Muscle layer of duodenum (tissue), 2 donors: ENCODE results near the gene LRTM2.

Experiments
- H3K27ac ChIP-seq: one replicate; pipeline ENCODE4 v1.7.0; 2013; ENCODE audit warnings: mild to moderate bottlenecking, low read length
- H3K27me3 ChIP-seq: one replicate; pipeline ENCODE4 v1.7.0; 2013; ENCODE audit warnings: low read depth, mild to moderate bottlenecking, control low read depth, low read length
- H3K36me3 ChIP-seq, 2 donors: one replicate each; pipeline ENCODE4 v1.7.0; 2013; ENCODE audit warnings: low read length in 2 of 2, control low read depth in 1 of 2, mild to moderate bottlenecking in 1 of 2; ENCODE audit not compliant: insufficient read depth in 2 of 2, control insufficient read depth in 1 of 2
- H3K4me1 ChIP-seq, 2 donors: one replicate each; pipeline ENCODE4 v1.7.0; 2013; ENCODE audit warnings: low read length in 2 of 2, mild to moderate bottlenecking in 2 of 2, control low read depth in 1 of 2, moderate library complexity in 1 of 2; ENCODE audit not compliant: insufficient read depth in 2 of 2, control insufficient read depth in 1 of 2
- H3K4me3 ChIP-seq, 2 donors: one replicate each; pipeline ENCODE4 v1.7.0; 2013; ENCODE audit warnings: low read length in 2 of 2, low read depth in 1 of 2, mild to moderate bottlenecking in 1 of 2
- H3K9me3 ChIP-seq, 2 donors: one replicate each; pipeline ENCODE4 v1.7.0; 2013; ENCODE audit warnings: low read length in 2 of 2, control low read depth in 1 of 2, mild to moderate bottlenecking in 1 of 2; ENCODE audit not compliant: control insufficient read depth in 1 of 2
- donor health status: healthy.

Gene LRTM2

GRCh38 chr12:1834186-1834925 is 14.0 kb downstream of the LRTM2 start:
- Histone ChIP-seq H3K27ac (no peak overlapping the region), H3K4me1 (peaks cover 0 to 6% of the 10 kb centered on the region in 2 donors), H3K36me3 (no peaks in the 10 kb centered on the region), H3K9me3 (no peaks in the 10 kb centered on the region), H3K4me3 (no peak overlapping the region), H3K27me3 (no peaks in the 10 kb centered on the region)

GRCh38 chr12:1835211-1836131 is 15.1 kb downstream of the LRTM2 start:
- Histone ChIP-seq H3K4me3 (no peak overlapping the region), H3K4me1 (peaks cover 0 to 6% of the 10 kb centered on the region in 2 donors), H3K9me3 (no peaks in the 10 kb centered on the region), H3K27ac (no peak overlapping the region), H3K36me3 (no peaks in the 10 kb centered on the region), H3K27me3 (no peaks in the 10 kb centered on the region)

DNA sequence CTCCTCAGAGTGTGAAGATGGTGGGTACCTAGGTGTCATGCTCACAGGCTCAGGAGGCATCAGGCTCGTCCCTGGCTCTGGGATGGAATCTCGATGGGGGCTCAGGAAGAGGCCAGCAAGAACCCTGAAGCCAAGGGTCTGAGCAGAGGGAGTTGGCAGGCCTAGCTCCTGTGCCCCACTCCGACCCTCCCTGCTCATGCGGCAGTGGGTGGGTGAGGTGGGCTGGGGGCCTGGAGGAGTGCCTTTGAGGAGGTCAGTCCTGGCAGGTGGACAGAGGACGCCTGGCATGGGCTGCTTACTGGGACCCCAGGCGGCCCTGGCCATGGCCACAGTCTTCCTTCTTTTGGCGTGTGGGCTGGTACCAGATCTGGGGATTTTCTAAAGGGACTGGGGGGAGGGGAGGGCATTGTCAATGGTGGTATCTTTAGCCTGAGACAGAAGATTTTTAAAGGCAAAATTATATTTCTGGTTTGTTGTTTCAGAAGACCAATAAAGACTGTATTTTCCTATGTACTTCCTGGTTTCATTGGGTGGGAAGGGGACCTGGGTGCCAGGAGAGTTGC is 16.0 kb downstream of the LRTM2 start:
- Histone ChIP-seq H3K9me3 (no peaks in the 10 kb centered on the region), H3K27me3 (no peaks in the 10 kb centered on the region), H3K27ac (no peak overlapping the region), H3K36me3 (no peaks in the 10 kb centered on the region), H3K4me1 (no peaks in the 10 kb centered on the region), H3K4me3 (no peak overlapping the region)

DNA sequence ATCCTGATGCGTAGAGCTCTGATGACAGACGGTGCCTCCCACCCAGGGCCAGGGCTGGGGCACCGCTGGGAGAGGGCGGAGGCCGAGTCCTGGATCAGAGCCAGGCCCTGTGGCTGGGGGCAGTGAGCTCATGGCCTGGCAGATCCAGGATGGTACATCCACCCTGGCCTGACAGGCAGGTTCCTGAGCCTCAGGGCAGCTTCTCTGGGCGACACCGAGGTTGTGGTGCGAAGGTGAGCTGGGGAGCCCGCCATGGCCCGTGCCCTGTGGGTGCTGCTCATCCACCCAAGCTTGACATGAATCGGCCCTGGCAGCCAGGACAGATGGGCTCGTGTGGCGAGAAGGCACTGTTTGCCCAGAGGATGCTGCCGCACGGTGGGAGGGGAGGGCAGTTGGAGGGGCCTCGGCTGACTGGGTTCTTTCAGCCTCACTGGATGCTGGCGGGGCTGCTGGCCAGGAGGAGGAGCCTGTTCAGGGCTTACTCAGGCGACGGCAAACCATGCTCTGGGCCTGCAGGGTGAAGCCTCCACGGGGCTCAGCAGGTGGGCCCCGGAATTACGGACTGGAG is 16.6 kb downstream of the LRTM2 start:
- H3K36me3 ChIP-seq, result no peaks in the 10 kb centered on the region
- H3K27ac ChIP-seq, result no peak overlapping the region
- H3K9me3 ChIP-seq, result no peaks in the 10 kb centered on the region
- no peaks in the 10 kb centered on the region for H3K4me1 ChIP-seq
- no peak overlapping the region for H3K4me3 ChIP-seq
- no peaks in the 10 kb centered on the region for H3K27me3 ChIP-seq

DNA sequence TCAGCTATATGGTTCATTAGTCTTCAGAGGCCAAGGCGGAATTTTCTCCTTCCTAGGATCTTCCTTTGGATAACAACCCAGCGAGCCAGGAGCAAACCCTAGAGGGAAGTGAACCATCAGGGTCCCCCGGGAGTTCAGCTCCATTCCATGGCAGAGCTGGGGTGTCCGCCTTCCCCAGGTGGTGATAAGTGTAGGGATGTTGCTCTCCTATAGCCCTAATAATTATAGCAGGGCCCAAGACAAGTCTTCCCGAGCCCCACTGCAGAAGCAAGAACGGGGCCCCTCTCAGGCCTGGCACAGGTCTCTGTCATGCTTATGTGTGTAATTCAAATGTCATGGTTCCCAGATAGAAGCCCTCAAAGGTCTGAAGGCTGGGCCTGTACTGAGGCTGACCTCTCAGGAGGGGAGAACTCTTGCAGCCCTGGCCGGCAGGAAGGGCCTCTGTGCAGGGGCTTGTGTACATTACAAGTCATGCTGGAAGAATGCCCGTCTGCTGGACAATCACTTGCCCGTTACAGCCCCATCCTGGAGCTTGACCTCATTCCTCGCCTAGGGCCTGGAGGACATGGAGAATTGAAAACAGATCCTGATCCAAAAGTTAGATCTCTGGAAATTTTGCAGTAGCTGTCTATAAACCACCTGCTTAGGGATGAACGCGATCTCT is 17.3 kb downstream of the LRTM2 start:
- H3K9me3 ChIP-seq, result no peaks in the 10 kb centered on the region
- no peaks in the 10 kb centered on the region for H3K36me3 ChIP-seq
- no peak overlapping the region for H3K4me3 ChIP-seq
- no peaks in the 10 kb centered on the region for H3K4me1 ChIP-seq
- H3K27ac ChIP-seq, result no peak overlapping the region
- H3K27me3 ChIP-seq, result no peaks in the 10 kb centered on the region

- no peaks in the 10 kb centered on the region for H3K36me3 ChIP-seq
- H3K27ac ChIP-seq, result no peak overlapping the region
- H3K9me3 ChIP-seq, result no peaks in the 10 kb centered on the region
- H3K27me3 ChIP-seq, result no peaks in the 10 kb centered on the region
- no peak overlapping the region for H3K4me3 ChIP-seq
- H3K4me1 ChIP-seq, result no peaks in the 10 kb centered on the region
Measured at GRCh38 chr12:1838205-1838993, 18.0 kb downstream of the LRTM2 start.

DNA sequence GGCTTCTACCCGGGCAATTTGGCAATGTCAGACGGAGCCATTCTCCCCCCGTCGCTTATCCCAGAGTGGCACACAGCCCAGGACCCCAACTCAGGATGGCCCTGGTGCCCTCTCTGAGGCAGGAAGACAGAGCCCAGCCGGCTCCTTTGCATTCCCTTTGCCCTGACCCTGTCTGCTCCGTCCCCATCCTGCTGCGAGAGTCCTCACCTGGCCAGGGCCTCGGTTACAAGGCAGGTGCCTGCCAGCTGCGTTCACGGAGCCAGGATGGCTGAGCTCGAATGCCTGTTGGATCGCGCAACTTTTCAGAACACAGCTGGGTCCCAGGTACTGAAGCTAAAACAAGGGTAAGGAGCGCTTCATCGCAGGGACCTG is 18.6 kb downstream of the LRTM2 start:
- Histone ChIP-seq H3K4me1 (no peaks in the 10 kb centered on the region), H3K9me3 (no peaks in the 10 kb centered on the region), H3K4me3 (no peak overlapping the region), H3K36me3 (no peaks in the 10 kb centered on the region), H3K27me3 (no peaks in the 10 kb centered on the region), H3K27ac (no peak overlapping the region)

DNA sequence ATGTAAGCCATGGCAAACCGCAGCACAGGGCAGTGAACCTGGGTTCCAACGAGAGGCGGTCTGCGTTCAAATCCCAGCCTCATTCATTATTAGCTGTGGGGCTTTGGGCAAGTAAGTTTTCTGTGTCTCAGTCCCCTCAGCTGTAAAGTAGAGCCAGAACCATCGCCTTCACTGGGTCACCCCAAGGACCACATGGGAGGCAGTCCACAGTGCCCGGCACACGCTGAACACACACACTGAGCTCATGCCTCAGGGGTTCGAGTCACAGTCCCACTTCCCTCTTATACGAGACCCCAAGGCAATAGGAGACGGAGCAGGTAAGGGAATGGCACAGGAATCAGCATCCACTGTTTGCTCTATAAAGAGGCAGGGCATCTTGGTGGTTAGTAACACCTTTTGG is 19.1 kb downstream of the LRTM2 start:
- H3K4me1 ChIP-seq, result no peaks in the 10 kb centered on the region
- no peaks in the 10 kb centered on the region for H3K9me3 ChIP-seq
- no peak overlapping the region for H3K27ac ChIP-seq
- H3K36me3 ChIP-seq, result no peaks in the 10 kb centered on the region
- no peaks in the 10 kb centered on the region for H3K27me3 ChIP-seq
- no peak overlapping the region for H3K4me3 ChIP-seq

GRCh38 chr12:1839956-1840951 is 19.9 kb downstream of the LRTM2 start:
- no peaks in the 10 kb centered on the region for H3K36me3 ChIP-seq
- H3K27me3 ChIP-seq, result no peaks in the 10 kb centered on the region
- no peaks in the 10 kb centered on the region for H3K9me3 ChIP-seq

More at GRCh38 chr12:1839956-1840951, 19.9 kb downstream of the LRTM2 start:
- H3K27ac ChIP-seq, result no peak overlapping the region
- no peak overlapping the region for H3K4me3 ChIP-seq
- H3K4me1 ChIP-seq, result no peaks in the 10 kb centered on the region
